ENCODE results near the gene R3HDM2.

- TF ChIP-seq POLR2AphosphoS5 (IDR thresholded peaks at IDR 0.05) (no peak), CTCF (IDR thresholded peaks at IDR 0.05) (no peak), POLR2A (IDR thresholded peaks at IDR 0.05) (no peak)
Observed at GRCh38 chr12:57477710-57478681, 47.2 kb upstream of the R3HDM2 start.

Data from breast epithelium (tissue), 3 donors.